Activated CD8-positive, alpha-beta memory T cell treated with anti-CD3 and anti-CD28 coated beads, Interleukin-2, amount 50 U/mL, for 24 hours (primary cell): ENCODE measurements around the gene ARSG.

Experiments
- DNase-seq: peaks from one replicate; pipeline ENCODE4 v3.0.0-alpha.2; 2020; ENCODE audit errors: extremely low read depth

The ARSG gene

GRCh38 chr17:68378268-68379176, 87.2 kb downstream of the ARSG start:
- no peak for DNase-seq

- DNase-seq, result no peak
Measured at GRCh38 chr17:68379177-68379510, 87.8 kb downstream of the ARSG start.

- no peak for DNase-seq
Measured at GRCh38 chr17:68379692-68380677, 88.7 kb downstream of the ARSG start.

GRCh38 chr17:68381076-68381900, 90.0 kb downstream of the ARSG start:
- DNase-seq, result no peak

GRCh38 chr17:68382582-68383085, 91.3 kb downstream of the ARSG start:
- no peak for DNase-seq

- DNase-seq, result no peak
Measured at GRCh38 chr17:68383120-68383442, 91.8 kb downstream of the ARSG start.

GRCh38 chr17:68383443-68384321, 92.4 kb downstream of the ARSG start:
- no peak for DNase-seq

- no peak for DNase-seq
Measured at GRCh38 chr17:68384471-68384870, 93.2 kb downstream of the ARSG start.

GRCh38 chr17:68384941-68385340, 93.6 kb downstream of the ARSG start:
- no peak for DNase-seq

- DNase-seq, result no peak
Measured at GRCh38 chr17:68385490-68386215, 94.4 kb downstream of the ARSG start.

GRCh38 chr17:68387435-68388218, 96.3 kb downstream of the ARSG start:
- no peak for DNase-seq

- DNase-seq, result no peak
Measured at GRCh38 chr17:68389041-68389440, 97.7 kb downstream of the ARSG start.

GRCh38 chr17:68390888-68391545, 99.7 kb downstream of the ARSG start:
- no peak for DNase-seq

- DNase-seq, result no peak
Measured at GRCh38 chr17:68391561-68392268, 100.4 kb downstream of the ARSG start.

- no peak for DNase-seq
Measured at GRCh38 chr17:68394608-68395331, 103.5 kb downstream of the ARSG start.

GRCh38 chr17:68396226-68397107, 105.2 kb downstream of the ARSG start:
- no peak for DNase-seq
